ENCODE data around the gene NFILZ.

Gene NFILZ

GRCh38 chr19:8600064-8600463 is 30.4 kb upstream of the NFILZ start:
- peaks cover 0 to 6% of the 10 kb centered on the region in 2 donors for H3K9me3 ChIP-seq (ENCODE audit: control insufficient read depth in 1 of 2, low read length in 2 of 2)

GRCh38 chr19:8600816-8601215 is 29.6 kb upstream of the NFILZ start:
- Histone ChIP-seq H3K9me3 (ENCODE audit: control insufficient read depth in 1 of 2, low read length in 2 of 2) (peaks cover 0 to 8% of the 10 kb centered on the region in 2 donors), H3K36me3 (ENCODE audit: control insufficient read depth in 1 of 2, insufficient read depth in 2 of 2, low read length in 2 of 2) (peaks cover 0 to 36% of the 10 kb centered on the region in 2 donors), H3K4me1 (ENCODE audit: control insufficient read depth in 1 of 2, insufficient read depth in 2 of 2, low read length in 2 of 2) (no peaks in the 10 kb centered on the region), H3K27ac (ENCODE audit: low read length) (no peak overlapping the region), H3K27me3 (ENCODE audit: low read depth, low read length) (no peaks in the 10 kb centered on the region), H3K4me3 (ENCODE audit: low read depth in 1 of 2, low read length in 2 of 2) (no peak overlapping the region)

More at GRCh38 chr19:8600064-8600463, 30.4 kb upstream of the NFILZ start:
- Histone ChIP-seq H3K36me3 (ENCODE audit: control insufficient read depth in 1 of 2, insufficient read depth in 2 of 2, low read length in 2 of 2) (peaks cover 0 to 31% of the 10 kb centered on the region in 2 donors), H3K4me3 (ENCODE audit: low read depth in 1 of 2, low read length in 2 of 2) (no peak overlapping the region), H3K27me3 (ENCODE audit: low read depth, low read length) (no peaks in the 10 kb centered on the region), H3K4me1 (ENCODE audit: control insufficient read depth in 1 of 2, insufficient read depth in 2 of 2, low read length in 2 of 2) (peaks cover 0 to 2% of the 10 kb centered on the region in 2 donors), H3K27ac (ENCODE audit: low read length) (no peak overlapping the region)

GRCh38 chr19:8601796-8602195 is 28.6 kb upstream of the NFILZ start:
- H3K4me1 ChIP-seq (ENCODE audit: control insufficient read depth in 1 of 2, insufficient read depth in 2 of 2, low read length in 2 of 2), result no peaks in the 10 kb centered on the region
- H3K27me3 ChIP-seq (ENCODE audit: low read depth, low read length), result no peaks in the 10 kb centered on the region
- peaks cover 0 to 35% of the 10 kb centered on the region in 2 donors for H3K36me3 ChIP-seq (ENCODE audit: control insufficient read depth in 1 of 2, insufficient read depth in 2 of 2, low read length in 2 of 2)
- H3K9me3 ChIP-seq (ENCODE audit: control insufficient read depth in 1 of 2, low read length in 2 of 2), result peaks cover 0 to 8% of the 10 kb centered on the region in 2 donors
- no peak overlapping the region for H3K27ac ChIP-seq (ENCODE audit: low read length)
- H3K4me3 ChIP-seq (ENCODE audit: low read depth in 1 of 2, low read length in 2 of 2), result no peak overlapping the region

- no peak overlapping the region for H3K27ac ChIP-seq (ENCODE audit: low read length)
Observed at GRCh38 chr19:8605514-8605913, 24.9 kb upstream of the NFILZ start.

GRCh38 chr19:8607386-8607785 is 23.0 kb upstream of the NFILZ start:
- Histone ChIP-seq H3K4me3 (ENCODE audit: low read depth in 1 of 2, low read length in 2 of 2) (no peak overlapping the region), H3K27ac (ENCODE audit: low read length) (no peak overlapping the region), H3K9me3 (ENCODE audit: control insufficient read depth in 1 of 2, low read length in 2 of 2) (peaks cover 0 to 8% of the 10 kb centered on the region in 2 donors), H3K4me1 (ENCODE audit: control insufficient read depth in 1 of 2, insufficient read depth in 2 of 2, low read length in 2 of 2) (peaks cover 0 to 20% of the 10 kb centered on the region in 2 donors), H3K27me3 (ENCODE audit: low read depth, low read length) (peaks cover 8% of the 10 kb centered on the region), H3K36me3 (ENCODE audit: control insufficient read depth in 1 of 2, insufficient read depth in 2 of 2, low read length in 2 of 2) (peaks cover 0 to 12% of the 10 kb centered on the region in 2 donors)

More at GRCh38 chr19:8605514-8605913, 24.9 kb upstream of the NFILZ start:
- Histone ChIP-seq H3K36me3 (ENCODE audit: control insufficient read depth in 1 of 2, insufficient read depth in 2 of 2, low read length in 2 of 2) (peaks cover 0 to 19% of the 10 kb centered on the region in 2 donors), H3K4me3 (ENCODE audit: low read depth in 1 of 2, low read length in 2 of 2) (no peak overlapping the region), H3K4me1 (ENCODE audit: control insufficient read depth in 1 of 2, insufficient read depth in 2 of 2, low read length in 2 of 2) (peaks cover 0 to 11% of the 10 kb centered on the region in 2 donors), H3K27me3 (ENCODE audit: low read depth, low read length) (peaks cover 8% of the 10 kb centered on the region), H3K9me3 (ENCODE audit: control insufficient read depth in 1 of 2, low read length in 2 of 2) (peaks cover 0 to 8% of the 10 kb centered on the region in 2 donors)

- Histone ChIP-seq H3K4me3 (ENCODE audit: low read depth in 1 of 2, low read length in 2 of 2) (peak overlapping the region; percentile 40 to 80), H3K27me3 (ENCODE audit: low read depth, low read length) (peaks cover 8% of the 10 kb centered on the region), H3K36me3 (ENCODE audit: control insufficient read depth in 1 of 2, insufficient read depth in 2 of 2, low read length in 2 of 2) (peaks cover 0 to 12% of the 10 kb centered on the region in 2 donors), H3K9me3 (ENCODE audit: control insufficient read depth in 1 of 2, low read length in 2 of 2) (peaks cover 0 to 8% of the 10 kb centered on the region in 2 donors), H3K4me1 (ENCODE audit: control insufficient read depth in 1 of 2, insufficient read depth in 2 of 2, low read length in 2 of 2) (peaks cover 0 to 20% of the 10 kb centered on the region in 2 donors), H3K27ac (ENCODE audit: low read length) (no peak overlapping the region)
Observed at GRCh38 chr19:8608941-8609278, 21.5 kb upstream of the NFILZ start.

- Histone ChIP-seq H3K27ac (ENCODE audit: low read length) (peak overlapping the region; percentile 39), H3K27me3 (ENCODE audit: low read depth, low read length) (peaks cover 8% of the 10 kb centered on the region)
Observed at GRCh38 chr19:8609279-8610040, 21.0 kb upstream of the NFILZ start.

GRCh38 chr19:8610041-8610935 is 20.1 kb upstream of the NFILZ start, which contains the start of gene ADAMTS10:
TSS of gene ADAMTS10 (minus strand) at chr19:8610715. CDS start at chr19:8605710, 5,005 bp downstream.
- peaks cover 0 to 2% of the 10 kb centered on the region in 2 donors for H3K36me3 ChIP-seq (ENCODE audit: control insufficient read depth in 1 of 2, insufficient read depth in 2 of 2, low read length in 2 of 2)

More at GRCh38 chr19:8609279-8610040, 21.0 kb upstream of the NFILZ start:
- H3K9me3 ChIP-seq (ENCODE audit: control insufficient read depth in 1 of 2, low read length in 2 of 2), result peaks cover 0 to 8% of the 10 kb centered on the region in 2 donors
- H3K4me3 ChIP-seq (ENCODE audit: low read depth in 1 of 2, low read length in 2 of 2), result peak overlapping the region; percentile 80 to 88
- H3K36me3 ChIP-seq (ENCODE audit: control insufficient read depth in 1 of 2, insufficient read depth in 2 of 2, low read length in 2 of 2), result peaks cover 0 to 11% of the 10 kb centered on the region in 2 donors
- peaks cover 0 to 20% of the 10 kb centered on the region in 2 donors for H3K4me1 ChIP-seq (ENCODE audit: control insufficient read depth in 1 of 2, insufficient read depth in 2 of 2, low read length in 2 of 2)

GRCh38 chr19:8610936-8611300 is 19.5 kb upstream of the NFILZ start:
- H3K9me3 ChIP-seq (ENCODE audit: control insufficient read depth in 1 of 2, low read length in 2 of 2), result no peaks in the 10 kb centered on the region
- H3K4me3 ChIP-seq (ENCODE audit: low read depth in 1 of 2, low read length in 2 of 2), result peak overlapping the region in 1 of 2 donors; percentile 80
- H3K27me3 ChIP-seq (ENCODE audit: low read depth, low read length), result peaks cover 8% of the 10 kb centered on the region
- H3K27ac ChIP-seq (ENCODE audit: low read length), result no peak overlapping the region
- H3K4me1 ChIP-seq (ENCODE audit: control insufficient read depth in 1 of 2, insufficient read depth in 2 of 2, low read length in 2 of 2), result peaks cover 0 to 20% of the 10 kb centered on the region in 2 donors
- no peaks in the 10 kb centered on the region for H3K36me3 ChIP-seq (ENCODE audit: control insufficient read depth in 1 of 2, insufficient read depth in 2 of 2, low read length in 2 of 2)

More at GRCh38 chr19:8610041-8610935, 20.1 kb upstream of the NFILZ start, which contains the start of gene ADAMTS10:
- Histone ChIP-seq H3K4me3 (ENCODE audit: low read depth in 1 of 2, low read length in 2 of 2) (peak within 1 kb of the TSS; percentile 80 to 88), H3K4me1 (ENCODE audit: control insufficient read depth in 1 of 2, insufficient read depth in 2 of 2, low read length in 2 of 2) (peaks cover 0 to 20% of the 10 kb centered on the region in 2 donors), H3K27me3 (ENCODE audit: low read depth, low read length) (peaks cover 8% of the 10 kb centered on the region), H3K9me3 (ENCODE audit: control insufficient read depth in 1 of 2, low read length in 2 of 2) (peaks cover 0 to under 1% of the 10 kb centered on the region in 2 donors), H3K27ac (ENCODE audit: low read length) (peak within 1 kb of the TSS; percentile 39)

GRCh38 chr19:8611391-8611876 is 19.0 kb upstream of the NFILZ start:
- Histone ChIP-seq H3K9me3 (ENCODE audit: control insufficient read depth in 1 of 2, low read length in 2 of 2) (no peaks in the 10 kb centered on the region), H3K4me3 (ENCODE audit: low read depth in 1 of 2, low read length in 2 of 2) (no peak overlapping the region), H3K27me3 (ENCODE audit: low read depth, low read length) (peaks cover 8% of the 10 kb centered on the region), H3K4me1 (ENCODE audit: control insufficient read depth in 1 of 2, insufficient read depth in 2 of 2, low read length in 2 of 2) (peaks cover 0 to 20% of the 10 kb centered on the region in 2 donors), H3K36me3 (ENCODE audit: control insufficient read depth in 1 of 2, insufficient read depth in 2 of 2, low read length in 2 of 2) (no peaks in the 10 kb centered on the region), H3K27ac (ENCODE audit: low read length) (no peak overlapping the region)
